ENCODE measurements around the gene C16orf95. TPM values are rescaled to one million over a fixed set of nuclear protein-coding genes. Genes with fewer than 3 reads are reported as not detected.
A peak's percentile ranks its signal among the peaks of the same experiment; 100 is the strongest.
"Not testable (repeated sequence)": the region's sequence is repeated elsewhere in the genome, so short reads cannot be mapped to it uniquely, and the experiment has no call there.

C16orf95 gene
- polyA plus RNA-seq (2012; ENCODE audit: missing spikeins), result 4.2 TPM

GRCh38 chr16:87316923-87317749 is at the start of gene C16orf95:
Gene C16orf95, minus strand, starts transcription at chr16:87317392. Its CDS starts 150 bp downstream, at chr16:87317242.
- TF ChIP-seq POLR2A (IDR thresholded peaks at IDR 0.05; ENCODE audit: low read depth, low read length) (peak; percentile 77), TAF1 (IDR thresholded peaks at IDR 0.05; ENCODE audit: borderline replicate concordance, low read depth, low read length) (peak; percentile 70; the same call in 1 of the 2 replicates), POLR2AphosphoS5 (IDR thresholded peaks at IDR 0.05; ENCODE audit: low read depth, low read length) (peak; percentile 52; the same call in 1 of the 2 replicates)
- FAIRE-seq, result peak; percentile 72
- DNase-seq (ENCODE audit: insufficient read length), result peak; percentile 99

DNA sequence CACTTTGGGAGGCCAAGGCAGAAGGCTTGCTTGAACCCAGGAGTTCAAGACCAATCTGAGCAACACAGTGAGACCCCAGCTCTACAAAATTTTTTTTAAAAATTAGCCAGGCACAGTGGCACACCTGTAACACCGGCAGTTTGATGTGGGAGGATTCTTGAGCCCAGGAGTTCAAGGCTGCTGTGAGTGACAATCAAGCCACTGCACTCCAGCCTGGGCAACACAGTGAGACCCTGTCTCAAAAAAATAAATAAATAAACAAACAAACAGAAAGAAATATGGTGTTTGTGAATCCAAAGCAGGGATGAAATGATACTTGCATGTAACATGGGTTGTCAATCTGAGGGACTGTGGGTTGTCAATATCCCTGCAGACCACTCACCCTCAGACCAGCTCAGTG is 49.7 kb upstream of the C16orf95 start:
- TF ChIP-seq POLR2AphosphoS5 (IDR thresholded peaks at IDR 0.05; ENCODE audit: low read depth, low read length), result no peak
- no peak for TF ChIP-seq POLR2A (IDR thresholded peaks at IDR 0.05; ENCODE audit: low read depth, low read length)
- TF ChIP-seq TAF1 (IDR thresholded peaks at IDR 0.05; ENCODE audit: borderline replicate concordance, low read depth, low read length), result no peak
- DNase-seq (ENCODE audit: insufficient read length), result no peak
- FAIRE-seq, result no peak

- FAIRE-seq (no peak), DNase-seq (ENCODE audit: insufficient read length) (no peak)
- TF ChIP-seq TAF1 (IDR thresholded peaks at IDR 0.05; ENCODE audit: borderline replicate concordance, low read depth, low read length), result no peak
- no peak for TF ChIP-seq POLR2AphosphoS5 (IDR thresholded peaks at IDR 0.05; ENCODE audit: low read depth, low read length)
- no peak for TF ChIP-seq POLR2A (IDR thresholded peaks at IDR 0.05; ENCODE audit: low read depth, low read length)
Measured at GRCh38 chr16:87366288-87366687, 49.1 kb upstream of the C16orf95 start.

DNA sequence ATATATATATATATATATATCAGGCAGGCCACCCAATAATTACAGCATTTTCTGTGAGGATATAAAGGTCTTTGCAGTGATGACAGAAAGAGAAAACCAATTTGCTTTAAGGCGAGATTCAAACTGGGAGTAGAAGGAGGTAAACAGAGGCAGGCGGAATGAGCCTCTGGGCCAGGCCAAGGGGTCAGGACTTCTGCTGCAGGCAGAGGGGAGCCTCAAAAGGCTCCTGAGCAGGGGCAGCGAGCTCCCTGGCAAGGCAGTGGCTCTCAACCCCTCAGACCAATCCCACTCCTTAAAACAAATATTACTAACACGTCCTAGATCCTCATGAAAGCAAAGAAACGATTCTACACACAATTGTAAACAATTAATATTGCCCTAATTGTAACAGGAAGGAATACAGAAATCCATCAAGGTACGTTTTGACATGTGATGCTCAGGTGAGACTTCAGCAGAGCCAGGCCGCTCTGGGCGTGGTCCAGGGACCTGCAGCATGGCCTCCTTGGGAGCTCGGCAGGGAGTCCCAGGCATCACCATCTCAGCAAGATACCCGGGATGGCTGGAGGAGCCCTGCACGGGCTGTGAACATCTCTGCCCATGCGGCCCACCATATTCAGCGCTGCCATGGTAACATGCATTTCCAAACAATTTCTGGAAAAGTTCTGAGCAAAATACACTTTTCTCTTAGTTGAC is 48.0 kb upstream of the C16orf95 start:
- no peak for FAIRE-seq
- TF ChIP-seq TAF1 (IDR thresholded peaks at IDR 0.05; ENCODE audit: borderline replicate concordance, low read depth, low read length) (no peak), POLR2A (IDR thresholded peaks at IDR 0.05; ENCODE audit: low read depth, low read length) (no peak), POLR2AphosphoS5 (IDR thresholded peaks at IDR 0.05; ENCODE audit: low read depth, low read length) (no peak)
- DNase-seq (ENCODE audit: insufficient read length), result no peak

DNA sequence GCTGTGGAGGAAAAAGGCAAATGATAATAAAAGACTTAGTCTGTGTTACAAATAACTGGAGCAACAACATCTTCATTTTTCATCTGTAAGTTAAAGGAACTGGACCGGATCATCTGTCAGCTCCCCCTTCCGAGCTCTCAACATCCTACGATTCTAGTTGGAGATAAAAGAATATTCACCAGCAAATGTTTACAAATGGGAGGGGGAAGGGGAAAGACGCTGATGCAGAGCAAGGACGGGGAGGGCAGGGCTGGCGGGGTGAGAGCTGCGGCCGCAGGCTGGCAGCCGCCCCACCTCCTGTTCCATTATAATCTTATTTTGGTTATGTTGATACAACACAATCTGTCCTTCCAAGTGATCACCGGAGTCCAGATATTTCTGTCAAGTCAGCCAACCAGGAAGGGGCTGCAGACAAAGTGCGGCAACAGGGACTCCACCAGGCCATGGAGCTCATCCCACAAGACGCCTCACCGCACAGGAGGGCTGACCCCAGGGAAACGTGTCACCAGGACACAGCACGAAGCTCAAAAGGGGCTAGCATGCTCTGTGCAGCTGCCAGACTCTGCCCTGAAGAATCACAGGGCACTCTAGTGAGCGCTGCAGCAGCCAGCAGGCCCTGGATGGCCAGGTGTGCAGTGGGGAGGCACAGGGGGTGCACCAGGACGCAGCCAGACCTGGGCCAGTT is 46.7 kb upstream of the C16orf95 start:
- DNase-seq (ENCODE audit: insufficient read length) (no peak), FAIRE-seq (no peak)
- TF ChIP-seq TAF1 (IDR thresholded peaks at IDR 0.05; ENCODE audit: borderline replicate concordance, low read depth, low read length) (no peak), POLR2A (IDR thresholded peaks at IDR 0.05; ENCODE audit: low read depth, low read length) (no peak), POLR2AphosphoS5 (IDR thresholded peaks at IDR 0.05; ENCODE audit: low read depth, low read length) (no peak)

- not testable (repeated sequence) for FAIRE-seq; DNase-seq (ENCODE audit: insufficient read length)
Measured at GRCh38 chr16:87362828-87363559, 45.8 kb upstream of the C16orf95 start.

GRCh38 chr16:87361916-87362619 is 44.9 kb upstream of the C16orf95 start:
- DNase-seq (ENCODE audit: insufficient read length) (no peak), FAIRE-seq (no peak)
- no peak for TF ChIP-seq POLR2A (IDR thresholded peaks at IDR 0.05; ENCODE audit: low read depth, low read length)
- TF ChIP-seq TAF1 (IDR thresholded peaks at IDR 0.05; ENCODE audit: borderline replicate concordance, low read depth, low read length), result no peak
- no peak for TF ChIP-seq POLR2AphosphoS5 (IDR thresholded peaks at IDR 0.05; ENCODE audit: low read depth, low read length)

GRCh38 chr16:87360862-87361610 is 43.8 kb upstream of the C16orf95 start:
- FAIRE-seq, result no peak
- no peak for DNase-seq (ENCODE audit: insufficient read length)
- TF ChIP-seq POLR2A (IDR thresholded peaks at IDR 0.05; ENCODE audit: low read depth, low read length) (no peak), TAF1 (IDR thresholded peaks at IDR 0.05; ENCODE audit: borderline replicate concordance, low read depth, low read length) (no peak), POLR2AphosphoS5 (IDR thresholded peaks at IDR 0.05; ENCODE audit: low read depth, low read length) (no peak)

GRCh38 chr16:87359121-87359520 is 41.9 kb upstream of the C16orf95 start:
- DNase-seq (ENCODE audit: insufficient read length) (no peak), FAIRE-seq (no peak)
- no peak for TF ChIP-seq TAF1 (IDR thresholded peaks at IDR 0.05; ENCODE audit: borderline replicate concordance, low read depth, low read length)
- no peak for TF ChIP-seq POLR2A (IDR thresholded peaks at IDR 0.05; ENCODE audit: low read depth, low read length)
- no peak for TF ChIP-seq POLR2AphosphoS5 (IDR thresholded peaks at IDR 0.05; ENCODE audit: low read depth, low read length)

DNA sequence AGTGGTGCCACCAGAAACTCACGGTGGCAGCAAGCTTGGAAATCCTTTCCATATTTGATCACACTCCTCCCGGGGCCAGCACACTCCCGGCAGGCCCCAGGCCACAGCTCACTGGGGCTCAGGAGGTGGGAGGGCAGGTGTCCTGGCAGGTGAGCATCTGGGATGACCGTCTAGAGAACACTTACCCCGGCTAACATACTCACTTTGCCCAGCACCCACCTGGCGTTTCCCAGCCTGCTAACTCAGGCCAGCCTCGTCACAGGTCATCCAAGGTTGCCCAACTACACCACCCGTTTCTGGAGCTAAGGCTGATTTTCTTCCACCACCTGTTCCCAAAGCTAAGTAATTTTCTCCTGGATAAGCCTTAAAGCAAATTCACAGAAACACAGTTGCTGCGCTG is 41.5 kb upstream of the C16orf95 start:
- DNase-seq (ENCODE audit: insufficient read length) (no peak), FAIRE-seq (no peak)
- TF ChIP-seq POLR2AphosphoS5 (IDR thresholded peaks at IDR 0.05; ENCODE audit: low read depth, low read length) (no peak), TAF1 (IDR thresholded peaks at IDR 0.05; ENCODE audit: borderline replicate concordance, low read depth, low read length) (no peak), POLR2A (IDR thresholded peaks at IDR 0.05; ENCODE audit: low read depth, low read length) (no peak)

Measured in GM12892 (cell line).